HG03520 (cell line): ENCODE measurements around the gene TRAPPC2.
A peak's percentile ranks its signal among the peaks of the same experiment; 100 is the strongest.

Source experiments
- ATAC-seq: cut with Tn5 transposase; IDR thresholded peaks from one replicate; pipeline ENCODE4 v1.9.1; 2021; ENCODE audit warnings: mild to moderate bottlenecking, moderate library complexity; ENCODE audit not compliant: unreplicated experiment

Gene TRAPPC2

DNA sequence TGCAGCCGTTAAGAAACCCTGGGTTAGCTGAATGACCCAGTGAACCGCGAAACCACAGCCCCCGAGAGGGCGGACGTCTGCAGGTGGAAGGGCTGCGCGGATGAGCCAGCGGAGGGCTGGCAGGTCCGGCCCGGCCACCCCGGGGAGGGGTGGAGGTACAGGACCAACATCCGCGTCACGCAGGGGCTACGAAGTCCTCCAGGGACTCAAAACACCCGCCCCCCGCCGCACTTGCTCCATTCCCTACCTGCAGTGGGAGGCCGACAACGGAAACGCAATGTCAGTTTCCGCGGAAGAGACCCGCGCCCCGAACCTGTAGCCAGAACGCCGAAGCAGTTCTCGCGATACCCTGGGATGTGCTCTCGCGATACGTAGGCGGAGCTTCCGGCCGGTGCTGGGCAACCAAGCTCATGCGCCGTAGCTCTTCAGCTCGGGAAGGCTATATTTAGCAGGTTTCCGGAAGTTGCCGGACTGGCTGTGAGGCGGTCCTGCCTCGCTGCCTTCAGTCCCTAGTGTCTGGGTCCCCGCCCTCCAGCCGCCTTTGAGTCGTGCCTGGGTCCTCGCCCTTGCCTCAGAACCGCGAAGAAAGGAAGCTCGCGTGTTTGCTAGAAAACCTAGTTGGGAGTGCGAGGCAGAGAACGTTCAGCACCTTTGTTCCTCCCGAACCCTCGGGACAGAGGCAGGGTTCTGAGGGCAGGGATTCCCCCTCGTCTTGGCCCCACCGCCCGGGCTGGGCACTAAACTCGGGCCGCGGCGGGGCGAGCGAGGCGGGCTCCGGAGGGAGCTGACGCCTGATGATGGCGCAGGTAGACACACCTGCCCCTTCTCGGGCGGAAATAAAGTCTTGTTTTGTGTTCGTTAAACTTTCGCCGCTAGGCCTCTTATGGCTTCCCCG is at the start of gene TRAPPC2, which contains the start of gene OFD1:
TRAPPC2 (minus strand) TSS at position 343 of the 895 bp plus-strand sequence. CDS start 14,657 bp downstream, outside the sequence.
OFD1 (plus strand) TSS at position 471 of the 895 bp plus-strand sequence; CDS start at position 795, 324 bp downstream.
- ATAC-seq: peak; percentile 90

DNA sequence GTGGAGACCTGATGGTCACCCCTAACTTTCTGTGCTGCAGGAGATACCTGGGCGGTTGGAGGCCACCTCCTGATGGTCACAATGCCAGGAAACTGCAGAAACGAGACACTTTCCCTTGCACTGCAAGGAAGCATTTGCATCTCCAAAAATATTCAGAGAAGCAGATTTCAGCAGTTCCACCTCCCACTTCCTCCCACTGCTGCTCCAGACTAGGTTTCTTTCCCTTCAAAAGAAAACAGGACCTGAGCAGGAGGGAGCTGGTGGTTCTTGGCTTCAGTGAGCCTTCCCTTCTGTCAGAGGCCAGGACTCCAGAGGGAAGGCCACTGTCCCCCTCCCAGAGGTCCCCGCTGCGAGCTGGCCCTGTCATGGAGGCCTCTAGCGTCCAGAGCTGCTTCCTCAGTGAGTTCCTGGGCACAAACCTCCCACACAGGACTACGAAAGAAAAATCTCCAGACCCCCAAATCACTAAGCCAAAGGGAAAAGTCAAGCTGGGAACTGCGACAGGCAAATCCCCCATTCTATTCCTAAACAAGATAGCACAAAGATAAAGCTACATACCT is 46.5 kb upstream of the TRAPPC2 start:
- no peak for ATAC-seq

DNA sequence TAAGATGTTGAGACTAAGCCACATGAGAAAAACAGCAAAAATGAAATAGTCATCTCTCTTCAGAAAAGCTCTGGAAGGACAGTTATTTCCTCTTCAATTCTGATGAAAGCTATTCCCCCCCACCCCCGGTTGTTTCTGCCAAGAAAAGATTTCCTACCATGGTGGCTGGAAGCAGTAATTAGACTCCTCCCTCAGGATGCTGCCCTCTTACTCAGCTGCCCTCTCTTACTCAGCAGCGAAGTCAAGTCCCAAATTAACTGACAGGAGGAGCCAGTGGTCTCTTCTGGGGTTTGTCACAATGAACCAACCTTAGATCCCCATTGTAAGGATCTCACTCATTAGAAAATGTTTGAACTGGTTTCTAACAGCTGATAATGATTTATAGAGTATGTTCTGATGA is 44.5 kb upstream of the TRAPPC2 start:
- no peak for ATAC-seq

DNA sequence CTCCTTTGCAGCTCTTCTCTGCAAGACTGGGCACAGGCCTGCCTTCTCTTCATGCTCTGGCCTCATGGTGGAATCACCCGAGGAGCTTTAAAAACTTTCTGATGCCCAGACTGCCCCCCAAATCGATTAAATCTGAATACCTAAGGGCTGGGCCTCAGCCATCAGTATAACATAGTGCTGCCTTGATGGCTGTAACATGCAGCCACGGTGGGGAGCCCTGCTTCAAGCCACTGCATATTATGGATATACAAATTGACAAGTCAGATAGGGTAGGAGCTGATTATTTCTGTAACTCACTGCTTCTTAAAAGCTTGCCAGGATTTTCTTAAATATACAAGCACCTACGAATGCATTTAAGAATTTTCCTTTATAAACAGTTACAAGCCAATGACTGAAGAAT is 42.0 kb upstream of the TRAPPC2 start:
- ATAC-seq: no peak

DNA sequence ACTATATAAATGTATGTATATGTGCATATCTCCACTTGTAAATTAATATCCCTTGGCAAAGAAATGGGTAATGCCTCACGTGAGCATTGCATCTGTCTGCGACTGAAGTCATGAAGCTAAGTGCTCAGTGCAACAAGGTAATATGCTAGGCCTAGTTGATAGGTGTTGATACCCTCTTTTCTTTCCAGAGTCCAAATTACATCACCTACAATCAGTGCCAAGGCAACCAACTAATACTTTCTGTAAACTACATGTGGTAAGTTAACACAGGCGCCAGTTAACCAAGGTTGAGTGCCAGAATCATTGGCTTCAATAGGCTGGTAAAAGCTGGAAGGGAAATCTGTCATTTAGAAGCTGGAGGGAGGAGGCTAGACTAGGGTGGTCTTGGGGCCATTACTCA is 41.4 kb upstream of the TRAPPC2 start:
- no peak for ATAC-seq

DNA sequence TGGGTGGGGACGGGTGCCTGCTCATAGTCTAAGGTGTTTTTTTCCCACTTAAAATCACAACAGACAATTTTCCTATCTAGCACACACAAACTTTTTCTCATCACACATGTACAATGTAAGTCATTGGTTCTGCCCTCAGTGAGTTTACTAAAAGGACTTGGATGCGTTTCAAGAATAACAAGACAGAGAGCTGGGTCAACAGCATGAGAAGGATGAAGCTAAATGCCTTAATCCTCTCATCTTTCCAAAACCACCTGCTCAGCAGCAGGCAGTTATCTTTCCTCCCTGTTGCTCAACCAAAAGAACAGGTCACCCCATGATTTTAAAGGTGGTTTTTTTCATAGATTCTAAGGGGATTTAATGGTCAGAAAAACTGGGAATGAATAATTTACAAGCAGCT is 40.3 kb upstream of the TRAPPC2 start:
- ATAC-seq: no peak

DNA sequence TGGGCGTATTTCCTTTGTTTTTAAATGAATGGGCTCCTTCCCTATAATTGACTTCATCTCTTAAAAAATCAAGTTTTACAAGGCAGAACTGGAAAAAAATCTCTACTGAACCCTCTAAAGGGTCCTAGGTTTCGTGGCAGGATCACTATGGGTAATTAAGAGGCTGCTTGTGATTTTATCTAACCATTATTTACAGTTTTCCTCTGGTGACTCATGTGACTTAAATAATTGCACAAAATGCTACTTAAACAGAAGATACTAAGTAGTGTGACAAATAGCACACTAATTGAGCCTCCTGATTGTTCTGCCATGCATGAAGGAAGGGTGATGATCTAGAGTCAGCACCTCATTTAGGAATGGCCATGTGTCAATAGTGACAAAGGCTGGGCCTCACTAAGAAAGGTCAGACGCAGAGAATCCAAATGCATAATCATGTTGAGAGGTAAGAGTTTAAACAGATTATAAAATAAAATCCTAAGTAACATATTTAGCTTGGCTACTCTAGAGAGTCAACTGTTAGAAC is 35.7 kb upstream of the TRAPPC2 start:
- ATAC-seq: no peak

DNA sequence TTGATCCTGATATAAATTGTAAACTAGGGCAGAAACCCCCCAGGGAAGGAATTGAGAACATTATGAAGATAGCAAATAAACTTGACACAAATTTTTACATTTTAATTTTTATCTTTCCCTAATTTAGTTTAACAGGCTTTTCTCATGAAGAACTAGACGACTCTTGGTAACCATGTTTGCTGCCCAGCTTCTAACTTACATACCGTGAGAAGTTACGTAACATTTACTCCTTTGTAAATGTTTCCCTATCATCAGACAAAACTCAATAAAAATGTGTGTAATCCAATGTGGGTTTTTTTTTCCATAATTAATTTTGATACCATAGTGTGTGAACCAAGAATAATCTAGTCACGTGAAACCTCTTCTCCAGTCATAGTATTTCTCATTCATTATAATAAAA is 34.5 kb upstream of the TRAPPC2 start:
- no peak for ATAC-seq

DNA sequence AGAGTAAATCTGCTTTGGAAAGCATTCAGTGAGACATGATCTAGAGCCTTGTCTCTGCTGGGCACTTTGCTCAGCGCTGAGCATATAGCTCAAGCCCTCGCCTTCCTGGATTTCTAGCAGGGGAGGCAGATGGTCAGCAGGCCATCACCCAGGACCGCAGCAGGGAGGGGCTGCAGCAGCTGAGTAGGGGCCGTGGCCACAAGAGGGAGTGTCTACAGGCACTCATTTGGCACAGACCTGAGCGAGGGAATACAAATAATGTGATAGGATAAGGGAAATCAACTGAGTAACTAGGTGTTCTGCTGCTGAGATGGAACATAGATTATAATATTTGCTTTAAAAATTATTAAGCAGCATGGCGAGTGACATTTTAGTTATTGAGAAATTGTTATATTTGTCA is 30.3 kb upstream of the TRAPPC2 start:
- ATAC-seq: no peak

DNA sequence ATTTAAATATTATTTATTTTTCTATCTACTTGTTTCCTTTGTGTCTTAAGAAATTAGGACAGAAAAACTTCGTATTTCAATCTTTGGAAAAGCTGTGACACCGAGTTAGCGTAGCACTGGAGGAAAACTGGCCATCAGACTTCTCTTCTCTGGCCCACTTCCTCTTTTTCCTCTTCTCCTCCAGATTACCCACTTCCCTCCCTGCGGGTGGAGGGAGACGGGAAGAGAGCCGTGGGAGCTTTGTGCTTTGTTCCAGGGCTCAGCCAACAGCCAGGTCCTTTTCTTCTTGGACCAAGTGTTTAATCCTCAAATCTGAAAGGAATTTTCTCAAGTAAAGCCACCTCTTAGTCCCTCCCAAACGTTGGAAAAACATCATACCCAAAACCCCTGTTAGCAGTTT is 29.9 kb upstream of the TRAPPC2 start:
- no peak for ATAC-seq

DNA sequence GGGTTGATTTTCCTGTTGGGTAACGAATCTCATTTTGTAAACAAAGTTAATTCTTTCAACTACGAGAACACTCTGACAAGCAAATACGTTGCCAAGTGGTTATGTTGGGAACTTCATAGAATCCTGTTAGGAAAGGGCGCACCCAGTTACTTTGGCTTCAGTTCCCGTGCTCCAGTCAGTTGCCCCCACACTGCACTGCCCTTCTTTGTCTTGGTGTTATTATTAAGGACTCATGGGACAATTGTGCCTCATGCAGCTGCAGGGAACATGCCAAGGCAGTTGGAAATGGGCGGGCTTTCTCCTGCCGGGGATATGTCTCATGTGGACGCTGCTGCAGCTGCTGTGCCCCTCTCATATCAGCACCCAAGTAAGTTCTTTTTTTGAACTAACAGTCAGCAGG is 29.1 kb upstream of the TRAPPC2 start:
- ATAC-seq: no peak

DNA sequence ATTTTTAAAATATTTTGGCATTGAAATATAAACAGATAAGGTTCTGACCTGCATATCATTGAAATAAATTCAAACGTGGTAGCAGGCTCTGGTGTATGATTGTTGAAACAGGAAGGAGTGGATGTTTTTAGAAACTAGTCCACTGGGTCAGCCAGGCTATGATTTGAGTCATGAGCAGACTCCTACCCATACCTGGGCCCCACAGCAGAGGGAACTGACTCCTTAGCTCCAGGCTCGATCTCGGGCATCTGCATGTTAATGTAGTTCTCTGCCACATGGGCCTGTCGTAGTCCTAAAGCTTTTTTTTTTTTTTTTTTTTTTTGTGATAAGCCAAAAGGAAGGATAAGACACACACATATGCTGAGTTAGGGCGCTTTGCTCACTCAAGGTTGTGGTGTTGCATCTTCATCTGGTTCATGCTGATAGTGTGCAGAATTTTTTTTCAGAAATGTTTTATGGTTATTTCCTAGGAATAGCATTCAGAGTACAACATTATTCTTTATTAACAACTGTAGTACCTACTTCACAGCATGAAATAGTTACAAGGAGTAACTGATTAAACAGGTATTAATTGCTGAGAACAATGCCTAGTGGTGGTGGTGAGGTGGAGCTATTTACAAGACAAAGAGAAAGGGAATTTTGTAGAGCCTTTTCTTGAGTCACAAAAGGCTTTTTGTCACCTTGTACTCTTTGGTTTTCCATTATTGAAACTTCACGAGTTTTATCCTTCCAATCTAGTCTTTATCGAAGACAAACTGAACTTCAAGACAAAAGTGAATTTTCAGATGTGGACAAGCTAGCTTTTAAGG is 27.4 kb upstream of the TRAPPC2 start:
- ATAC-seq: peak; percentile 68

DNA sequence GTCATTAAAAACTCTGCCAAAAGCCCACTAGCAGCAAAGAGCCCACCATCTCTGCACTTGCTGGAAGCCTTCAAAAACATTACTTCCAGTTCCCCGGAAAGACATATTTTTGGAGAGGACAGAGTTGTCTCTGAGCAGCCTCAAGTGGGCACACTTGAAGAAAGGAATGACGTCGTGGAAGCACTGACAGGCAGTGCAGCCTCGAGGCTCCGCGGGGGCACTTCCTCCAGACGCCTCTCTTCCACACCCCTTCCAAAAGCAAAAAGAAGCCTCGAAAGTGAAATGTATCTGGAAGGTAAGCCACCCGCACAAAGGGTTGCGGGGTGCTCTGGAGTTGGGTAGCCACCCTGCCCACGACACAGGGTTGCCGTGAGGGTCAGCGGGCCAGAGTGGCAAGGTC is 26.0 kb upstream of the TRAPPC2 start:
- no peak for ATAC-seq

DNA sequence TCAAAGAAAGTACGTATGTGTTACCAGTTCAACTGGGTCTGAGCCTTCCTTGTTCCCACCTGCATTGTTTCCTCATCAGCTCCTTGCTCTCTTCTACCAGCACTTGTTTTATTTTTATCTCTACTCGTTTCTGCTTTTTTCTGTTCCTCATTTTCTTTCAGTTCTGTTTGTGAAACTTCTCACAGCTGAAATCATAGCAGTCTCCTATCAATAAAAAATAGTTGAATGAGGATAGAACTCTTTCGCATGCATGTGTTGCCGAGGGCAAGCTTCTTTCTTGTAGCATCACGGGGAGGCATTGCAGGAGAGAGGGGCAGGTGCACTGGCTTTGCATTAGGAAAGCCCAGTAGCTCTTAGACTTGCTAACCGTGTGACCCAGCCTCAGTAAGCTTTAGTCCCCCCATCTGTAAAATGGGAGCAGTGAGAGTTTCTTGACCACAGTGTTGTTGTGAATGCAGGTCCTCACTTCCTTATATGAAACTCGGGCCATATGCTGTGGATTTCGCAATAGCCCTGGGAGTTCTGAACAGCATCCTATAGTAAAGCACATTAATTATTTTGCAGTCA is 24.8 kb upstream of the TRAPPC2 start:
- peak; percentile 58 for ATAC-seq

DNA sequence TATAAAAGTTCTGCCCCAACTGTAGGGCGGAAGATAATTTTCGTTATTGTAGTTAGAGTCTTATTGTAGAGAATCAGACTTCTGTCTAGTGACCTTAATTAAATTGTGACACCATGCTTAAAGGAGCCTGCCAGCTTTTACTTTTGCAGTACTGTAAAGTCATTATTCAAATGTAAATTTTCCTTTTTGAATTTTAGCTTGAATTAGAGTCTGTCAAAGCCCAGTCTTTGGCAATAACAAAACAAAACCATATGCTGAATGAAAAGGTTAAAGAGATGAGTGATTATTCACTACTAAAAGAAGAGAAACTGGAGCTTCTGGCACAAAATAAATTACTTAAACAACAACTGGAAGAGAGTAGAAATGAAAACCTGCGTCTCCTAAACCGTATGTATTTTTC is 22.0 kb upstream of the TRAPPC2 start:
- no peak for ATAC-seq

DNA sequence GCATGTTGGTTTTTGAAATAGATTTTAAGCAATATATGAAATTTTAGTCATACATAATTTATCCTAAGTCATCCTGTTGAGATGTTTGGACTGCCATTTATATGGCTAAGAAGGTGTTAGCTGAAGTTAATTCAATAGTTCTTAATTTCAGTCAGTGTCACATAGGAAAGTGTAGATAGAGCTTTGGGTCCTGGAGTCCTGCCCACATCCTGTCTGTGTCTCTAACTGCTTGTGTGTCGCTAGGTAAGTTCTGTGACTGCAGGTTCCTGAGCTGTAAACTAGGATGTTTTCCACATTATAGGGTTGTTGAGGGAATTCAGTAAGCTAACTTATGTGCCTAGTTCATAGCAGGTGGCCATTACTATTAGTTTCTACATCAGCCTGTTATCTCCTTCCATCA is 20.8 kb upstream of the TRAPPC2 start:
- ATAC-seq: no peak

DNA sequence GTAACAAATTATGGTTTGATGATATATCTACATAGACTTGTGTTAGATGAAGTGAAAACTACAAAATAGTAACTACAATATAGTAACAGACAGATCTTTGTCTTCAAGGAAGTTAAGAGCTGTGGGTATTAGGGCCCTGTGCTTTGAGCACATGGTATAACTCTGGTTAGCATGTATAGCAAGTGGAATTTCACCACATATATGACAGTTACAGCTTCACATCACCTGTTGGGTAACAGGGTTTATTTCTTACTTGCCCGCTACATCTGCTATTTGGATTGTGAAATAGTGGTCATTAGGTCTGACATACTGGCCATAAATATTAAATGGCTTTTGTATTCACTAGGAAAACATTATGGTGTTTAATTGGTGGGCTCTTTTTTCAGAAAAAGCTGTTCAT is 20.3 kb upstream of the TRAPPC2 start:
- no peak for ATAC-seq

DNA sequence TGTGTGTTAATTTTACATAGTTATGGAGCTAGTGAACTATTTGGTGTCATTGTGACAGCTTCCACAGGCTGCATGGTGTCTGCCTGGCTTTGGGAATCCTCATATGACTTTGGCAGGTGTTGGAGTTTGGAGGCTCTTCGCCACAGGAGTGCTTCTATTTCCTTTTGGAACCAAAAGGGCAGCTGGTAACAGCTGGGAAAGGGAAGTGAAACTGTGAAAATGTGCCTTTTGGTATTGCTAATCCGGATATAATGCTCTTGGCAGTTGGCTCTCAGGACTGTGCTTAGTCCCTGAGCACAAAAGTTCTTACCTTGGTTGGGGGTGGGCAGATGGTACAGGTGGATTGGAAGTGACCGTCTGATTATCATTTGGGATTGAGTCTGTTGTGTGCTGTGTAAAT is 18.2 kb upstream of the TRAPPC2 start:
- ATAC-seq: peak; percentile 57

DNA sequence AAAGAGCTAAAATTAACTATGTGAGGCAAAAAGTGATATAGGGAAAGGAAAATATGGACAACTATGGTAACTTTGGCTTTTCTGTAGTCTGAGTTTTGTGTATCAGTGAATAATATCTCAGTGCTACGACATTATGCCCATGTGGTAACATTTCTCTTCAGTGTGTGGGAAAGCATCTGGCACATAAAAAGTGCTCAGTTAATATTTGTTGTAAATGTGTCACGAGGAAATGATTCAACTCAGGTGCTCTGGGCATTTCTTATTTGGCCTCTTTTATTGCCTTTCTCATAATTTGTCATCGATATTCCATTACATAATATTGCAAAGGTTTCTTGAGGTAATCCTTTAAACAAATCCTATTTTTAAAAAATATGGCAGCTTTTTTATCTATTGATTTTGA is 17.7 kb upstream of the TRAPPC2 start:
- ATAC-seq: no peak

DNA sequence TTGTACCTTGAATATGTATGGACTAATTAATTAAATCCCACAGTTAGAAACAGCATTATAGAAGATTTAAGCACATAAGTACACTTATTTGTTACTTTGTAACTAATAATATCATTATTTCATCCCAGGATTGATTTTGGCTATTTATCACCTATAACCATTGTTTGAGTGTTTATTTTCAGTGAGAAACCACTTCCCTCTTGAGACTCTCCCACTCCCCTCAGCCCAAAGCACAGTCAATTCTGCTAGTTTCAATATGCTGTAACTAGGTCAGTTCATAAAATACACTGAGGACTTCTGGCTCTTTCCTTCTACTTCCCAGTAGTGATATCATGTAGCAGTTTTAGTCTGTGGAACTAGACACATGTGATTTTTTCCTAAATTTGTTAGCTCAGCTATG is 16.4 kb upstream of the TRAPPC2 start:
- peak; percentile 43 for ATAC-seq

DNA sequence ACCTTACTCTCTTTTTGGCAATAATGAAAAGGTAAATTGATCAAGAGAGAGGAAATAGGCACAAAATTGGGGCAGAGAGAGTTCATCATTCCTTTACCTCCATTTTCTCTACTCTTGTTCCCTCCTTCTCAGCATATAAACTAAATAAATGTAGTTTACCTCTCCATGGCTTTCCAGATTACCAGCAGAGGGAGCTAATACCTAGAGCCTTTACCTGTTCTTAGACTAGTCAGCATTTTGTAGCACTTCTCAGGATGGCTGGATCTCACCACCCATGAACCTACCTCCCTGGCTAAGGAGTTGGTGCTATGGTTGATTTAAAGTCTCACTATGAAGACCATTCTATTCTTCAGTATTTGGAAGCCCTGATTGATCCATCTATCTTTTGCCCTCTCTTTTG is 15.8 kb upstream of the TRAPPC2 start:
- peak; percentile 44 for ATAC-seq
